ENCODE results near the gene RASGRF1.

RASGRF1 gene

GRCh38 chr15:79090487-79091203 is at the start of gene RASGRF1:
RASGRF1 (minus strand) TSS chr15:79090780; CDS start chr15:79090498, 282 bp downstream.
- Mint-ChIP-seq H3K27ac (ENCODE audit: low read depth) (no peak within 1 kb of the TSS), H3K9me3 (no peaks in the 10 kb centered on the region), H3K36me3 (ENCODE audit: insufficient read depth) (no peaks in the 10 kb centered on the region), H3K4me1 (peaks cover 8% of the 10 kb centered on the region), H3K27me3 (peaks cover 90% of the 10 kb centered on the region), H3K4me3 (no peak within 1 kb of the TSS)
- no peak for ATAC-seq (replicated peaks; ENCODE audit: extremely low read depth, poor library complexity, severe bottlenecking)
- DNase-seq (ENCODE audit: low spot score in 2 of 2), result no peak

- Mint-ChIP-seq H3K27ac (ENCODE audit: low read depth) (no peak overlapping the region), H3K9me3 (no peaks in the 10 kb centered on the region), H3K4me1 (no peaks in the 10 kb centered on the region), H3K4me3 (no peak overlapping the region), H3K27me3 (peaks cover 93% of the 10 kb centered on the region), H3K36me3 (ENCODE audit: insufficient read depth) (peaks cover 1% of the 10 kb centered on the region)
- no peak for DNase-seq (ENCODE audit: low spot score in 2 of 2)
- ATAC-seq (replicated peaks; ENCODE audit: extremely low read depth, poor library complexity, severe bottlenecking), result no peak
Measured at GRCh38 chr15:79136434-79137046, 46.0 kb upstream of the RASGRF1 start.

- Mint-ChIP-seq H3K27me3 (peaks cover 92% of the 10 kb centered on the region), H3K27ac (ENCODE audit: low read depth) (no peak overlapping the region), H3K4me1 (no peaks in the 10 kb centered on the region), H3K4me3 (no peak overlapping the region), H3K9me3 (no peaks in the 10 kb centered on the region), H3K36me3 (ENCODE audit: insufficient read depth) (no peaks in the 10 kb centered on the region)
- ATAC-seq (replicated peaks; ENCODE audit: extremely low read depth, poor library complexity, severe bottlenecking), result no peak
- DNase-seq (ENCODE audit: low spot score in 2 of 2), result no peak
Measured at GRCh38 chr15:79133309-79133708, 42.7 kb upstream of the RASGRF1 start.

GRCh38 chr15:79132770-79133169 is 42.2 kb upstream of the RASGRF1 start:
- H3K4me1 Mint-ChIP-seq, result no peaks in the 10 kb centered on the region
- no peaks in the 10 kb centered on the region for H3K9me3 Mint-ChIP-seq
- no peak for DNase-seq (ENCODE audit: low spot score in 2 of 2)
- ATAC-seq (replicated peaks; ENCODE audit: extremely low read depth, poor library complexity, severe bottlenecking), result no peak
- no peak overlapping the region for H3K27ac Mint-ChIP-seq (ENCODE audit: low read depth)
- H3K36me3 Mint-ChIP-seq (ENCODE audit: insufficient read depth), result no peaks in the 10 kb centered on the region
- no peak overlapping the region for H3K4me3 Mint-ChIP-seq
- peaks cover 90% of the 10 kb centered on the region for H3K27me3 Mint-ChIP-seq

- Mint-ChIP-seq H3K27me3 (peaks cover 90% of the 10 kb centered on the region), H3K4me1 (no peaks in the 10 kb centered on the region), H3K36me3 (ENCODE audit: insufficient read depth) (no peaks in the 10 kb centered on the region), H3K9me3 (no peaks in the 10 kb centered on the region), H3K4me3 (no peak overlapping the region), H3K27ac (ENCODE audit: low read depth) (no peak overlapping the region)
- ATAC-seq (replicated peaks; ENCODE audit: extremely low read depth, poor library complexity, severe bottlenecking) (no peak), DNase-seq (ENCODE audit: low spot score in 2 of 2) (no peak)
Measured at GRCh38 chr15:79132361-79132760, 41.8 kb upstream of the RASGRF1 start.

- DNase-seq (ENCODE audit: low spot score in 2 of 2) (no peak), ATAC-seq (replicated peaks; ENCODE audit: extremely low read depth, poor library complexity, severe bottlenecking) (no peak)
- no peaks in the 10 kb centered on the region for H3K9me3 Mint-ChIP-seq
- peaks cover 88% of the 10 kb centered on the region for H3K27me3 Mint-ChIP-seq
- H3K27ac Mint-ChIP-seq (ENCODE audit: low read depth), result no peak overlapping the region
- no peaks in the 10 kb centered on the region for H3K4me1 Mint-ChIP-seq
- no peaks in the 10 kb centered on the region for H3K36me3 Mint-ChIP-seq (ENCODE audit: insufficient read depth)
- no peak overlapping the region for H3K4me3 Mint-ChIP-seq
Measured at GRCh38 chr15:79130535-79131130, 40.1 kb upstream of the RASGRF1 start.

- no peak overlapping the region for H3K27ac Mint-ChIP-seq (ENCODE audit: low read depth)
- no peak overlapping the region for H3K4me3 Mint-ChIP-seq
- H3K9me3 Mint-ChIP-seq, result no peaks in the 10 kb centered on the region
- ATAC-seq (replicated peaks; ENCODE audit: extremely low read depth, poor library complexity, severe bottlenecking) (no peak), DNase-seq (ENCODE audit: low spot score in 2 of 2) (no peak)
- peaks cover 88% of the 10 kb centered on the region for H3K27me3 Mint-ChIP-seq
- no peaks in the 10 kb centered on the region for H3K36me3 Mint-ChIP-seq (ENCODE audit: insufficient read depth)
- no peaks in the 10 kb centered on the region for H3K4me1 Mint-ChIP-seq
Measured at GRCh38 chr15:79129235-79129634, 38.7 kb upstream of the RASGRF1 start.

GRCh38 chr15:79128556-79128955 is 38.0 kb upstream of the RASGRF1 start:
- Mint-ChIP-seq H3K27ac (ENCODE audit: low read depth) (no peak overlapping the region), H3K36me3 (ENCODE audit: insufficient read depth) (no peaks in the 10 kb centered on the region), H3K27me3 (peaks cover 85% of the 10 kb centered on the region), H3K4me3 (no peak overlapping the region), H3K4me1 (no peaks in the 10 kb centered on the region), H3K9me3 (no peaks in the 10 kb centered on the region)
- ATAC-seq (replicated peaks; ENCODE audit: extremely low read depth, poor library complexity, severe bottlenecking), result no peak
- DNase-seq (ENCODE audit: low spot score in 2 of 2), result no peak

GRCh38 chr15:79124388-79124787 is 33.8 kb upstream of the RASGRF1 start:
- peaks cover 57% of the 10 kb centered on the region for H3K27me3 Mint-ChIP-seq
- ATAC-seq (replicated peaks; ENCODE audit: extremely low read depth, poor library complexity, severe bottlenecking) (no peak), DNase-seq (ENCODE audit: low spot score in 2 of 2) (no peak)
- no peak overlapping the region for H3K4me3 Mint-ChIP-seq
- H3K9me3 Mint-ChIP-seq, result no peaks in the 10 kb centered on the region
- H3K4me1 Mint-ChIP-seq, result no peaks in the 10 kb centered on the region
- no peak overlapping the region for H3K27ac Mint-ChIP-seq (ENCODE audit: low read depth)
- H3K36me3 Mint-ChIP-seq (ENCODE audit: insufficient read depth), result no peaks in the 10 kb centered on the region

GRCh38 chr15:79122991-79123390 is 32.4 kb upstream of the RASGRF1 start:
- H3K27me3 Mint-ChIP-seq, result peaks cover 46% of the 10 kb centered on the region
- ATAC-seq (replicated peaks; ENCODE audit: extremely low read depth, poor library complexity, severe bottlenecking) (no peak), DNase-seq (ENCODE audit: low spot score in 2 of 2) (no peak)
- no peaks in the 10 kb centered on the region for H3K9me3 Mint-ChIP-seq
- H3K4me3 Mint-ChIP-seq, result no peak overlapping the region
- H3K36me3 Mint-ChIP-seq (ENCODE audit: insufficient read depth), result no peaks in the 10 kb centered on the region
- H3K4me1 Mint-ChIP-seq, result no peaks in the 10 kb centered on the region
- no peak overlapping the region for H3K27ac Mint-ChIP-seq (ENCODE audit: low read depth)

GRCh38 chr15:79122391-79122790 is 31.8 kb upstream of the RASGRF1 start:
- H3K36me3 Mint-ChIP-seq (ENCODE audit: insufficient read depth), result no peaks in the 10 kb centered on the region
- DNase-seq (ENCODE audit: low spot score in 2 of 2) (no peak), ATAC-seq (replicated peaks; ENCODE audit: extremely low read depth, poor library complexity, severe bottlenecking) (no peak)
- no peaks in the 10 kb centered on the region for H3K4me1 Mint-ChIP-seq
- H3K27me3 Mint-ChIP-seq, result peaks cover 46% of the 10 kb centered on the region
- no peaks in the 10 kb centered on the region for H3K9me3 Mint-ChIP-seq
- H3K27ac Mint-ChIP-seq (ENCODE audit: low read depth), result no peak overlapping the region
- no peak overlapping the region for H3K4me3 Mint-ChIP-seq

GRCh38 chr15:79121571-79121970 is 31.0 kb upstream of the RASGRF1 start:
- H3K4me3 Mint-ChIP-seq, result no peak overlapping the region
- no peaks in the 10 kb centered on the region for H3K9me3 Mint-ChIP-seq
- H3K4me1 Mint-ChIP-seq, result no peaks in the 10 kb centered on the region
- ATAC-seq (replicated peaks; ENCODE audit: extremely low read depth, poor library complexity, severe bottlenecking) (no peak), DNase-seq (ENCODE audit: low spot score in 2 of 2) (no peak)
- H3K27me3 Mint-ChIP-seq, result peaks cover 47% of the 10 kb centered on the region
- H3K36me3 Mint-ChIP-seq (ENCODE audit: insufficient read depth), result no peaks in the 10 kb centered on the region
- H3K27ac Mint-ChIP-seq (ENCODE audit: low read depth), result no peak overlapping the region

All from central memory CD8-positive, alpha-beta T cell (primary cell).